GF-D8 (cell line): ENCODE data around the gene KCTD6.
A peak's percentile ranks its signal among the peaks of the same experiment; 100 is the strongest.

Experiments
- DNase-seq: peaks from one replicate; lab custom pipeline; 2025; lab: John Stamatoyannopoulos, UW

The KCTD6 gene

GRCh38 chr3:58491506-58492402, at the start of gene KCTD6:
KCTD6 (plus strand) TSS chr3:58492096; CDS start chr3:58498756, 6,660 bp downstream.
- DNase-seq: peak; percentile 66

GRCh38 chr3:58452176-58452575, 39.7 kb upstream of the KCTD6 start:
- no peak for DNase-seq

GRCh38 chr3:58459160-58459559, 32.7 kb upstream of the KCTD6 start:
- DNase-seq: no peak

DNA sequence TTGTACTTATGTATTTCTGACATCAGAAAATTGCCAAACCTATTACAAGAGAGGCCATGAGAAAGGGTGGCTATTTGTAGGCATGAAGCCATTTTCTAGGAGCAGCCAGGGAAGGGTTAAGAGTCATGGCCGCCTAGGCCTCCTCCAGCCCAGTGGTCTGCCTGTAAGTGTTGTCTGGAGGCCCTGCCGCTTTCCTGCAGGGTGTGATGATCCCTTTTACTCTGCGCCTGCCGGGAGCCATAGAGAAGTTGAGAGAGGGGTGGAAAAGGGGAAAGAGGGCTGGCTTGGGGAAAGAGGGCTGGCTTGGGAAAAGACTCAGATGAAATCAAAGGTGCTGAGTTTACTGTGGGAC, 29.1 kb upstream of the KCTD6 start:
- DNase-seq: no peak

- peak; percentile 2 for DNase-seq
These were observed 28.5 kb upstream of the KCTD6 start for GRCh38 chr3:58463181-58463941.

DNA sequence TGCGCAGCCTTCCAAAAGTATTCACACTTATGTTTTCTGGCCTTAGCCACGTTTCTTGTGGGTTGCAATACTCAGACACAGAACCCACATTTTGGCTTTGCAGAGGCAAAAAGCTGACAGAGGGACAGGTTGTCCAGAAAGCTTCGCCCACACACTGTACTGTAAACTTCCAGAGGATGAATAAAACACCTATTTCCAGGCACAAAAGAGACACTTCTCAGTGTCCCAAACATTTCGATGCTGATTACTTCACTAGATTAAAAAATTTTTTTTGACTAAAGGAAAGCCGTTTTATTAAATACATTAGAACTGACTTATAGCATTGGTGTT, 28.0 kb upstream of the KCTD6 start:
- DNase-seq: no peak

- no peak for DNase-seq
These were observed 27.0 kb upstream of the KCTD6 start for GRCh38 chr3:58464866-58465265.

- DNase-seq: no peak
These were observed 24.9 kb upstream of the KCTD6 start for GRCh38 chr3:58466899-58467563.

GRCh38 chr3:58469096-58469495, 22.8 kb upstream of the KCTD6 start:
- DNase-seq: no peak

GRCh38 chr3:58470363-58471024, 21.4 kb upstream of the KCTD6 start:
- no peak for DNase-seq

DNA sequence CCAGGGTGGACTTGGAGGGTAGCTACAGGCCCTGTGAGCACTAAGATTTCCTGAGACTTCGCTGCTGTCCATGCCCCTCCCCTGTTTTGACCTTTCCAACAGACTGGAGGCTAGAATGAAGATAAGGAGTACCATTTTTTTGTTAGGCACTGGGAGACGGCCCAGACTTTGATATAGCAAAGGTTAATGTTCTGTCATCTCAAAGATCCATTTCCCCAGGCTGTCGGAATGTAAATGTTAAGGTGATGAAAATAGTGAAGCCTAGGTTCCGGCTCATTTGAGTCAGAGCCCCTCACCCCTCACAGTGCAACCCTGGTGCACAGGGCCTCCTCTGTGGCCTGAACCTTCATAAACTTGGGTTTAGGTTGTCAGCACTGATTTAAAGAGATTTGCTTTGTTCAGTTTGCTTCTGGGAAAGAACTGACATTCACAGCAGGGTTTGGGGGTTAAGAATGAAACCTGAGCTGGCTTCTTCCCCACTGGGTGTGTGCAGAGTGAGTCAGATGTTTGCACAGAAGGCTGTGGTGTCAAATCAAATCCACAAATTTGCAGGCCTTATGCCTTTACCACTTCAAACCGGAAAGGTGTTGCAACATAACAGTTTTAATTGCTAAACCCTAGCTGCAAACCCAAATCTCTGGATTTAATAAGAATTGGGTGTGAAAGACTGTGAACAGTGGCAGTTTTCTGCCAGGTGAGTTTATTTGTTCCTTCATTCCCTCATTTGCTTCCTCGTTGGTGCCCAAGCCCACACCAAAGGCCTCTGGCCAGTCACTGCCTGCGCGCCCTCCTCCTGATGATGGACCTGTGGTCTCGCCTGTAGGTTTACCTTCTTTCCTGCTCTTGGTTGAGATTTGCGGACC, 20.6 kb upstream of the KCTD6 start:
- DNase-seq: peak; percentile 76

DNA sequence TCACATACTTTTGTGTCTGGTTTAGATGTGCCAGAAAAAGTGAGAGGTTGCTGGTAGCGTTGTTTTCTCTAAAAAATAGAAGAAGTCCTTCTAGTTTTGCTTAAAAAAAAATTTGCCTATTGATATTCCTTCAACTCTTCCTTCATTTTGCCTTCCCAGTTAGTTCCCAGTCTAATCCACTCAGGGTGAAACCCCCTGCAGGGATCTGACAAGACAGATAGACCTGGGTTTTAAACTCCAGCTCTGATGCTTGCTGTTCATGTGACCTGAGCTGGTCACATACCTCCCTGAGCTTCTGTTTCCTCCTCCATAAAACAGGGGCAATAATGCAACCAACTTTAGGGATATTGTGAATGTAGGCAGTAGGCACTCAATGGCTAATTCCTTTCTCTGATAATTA, 18.6 kb upstream of the KCTD6 start:
- no peak for DNase-seq

DNA sequence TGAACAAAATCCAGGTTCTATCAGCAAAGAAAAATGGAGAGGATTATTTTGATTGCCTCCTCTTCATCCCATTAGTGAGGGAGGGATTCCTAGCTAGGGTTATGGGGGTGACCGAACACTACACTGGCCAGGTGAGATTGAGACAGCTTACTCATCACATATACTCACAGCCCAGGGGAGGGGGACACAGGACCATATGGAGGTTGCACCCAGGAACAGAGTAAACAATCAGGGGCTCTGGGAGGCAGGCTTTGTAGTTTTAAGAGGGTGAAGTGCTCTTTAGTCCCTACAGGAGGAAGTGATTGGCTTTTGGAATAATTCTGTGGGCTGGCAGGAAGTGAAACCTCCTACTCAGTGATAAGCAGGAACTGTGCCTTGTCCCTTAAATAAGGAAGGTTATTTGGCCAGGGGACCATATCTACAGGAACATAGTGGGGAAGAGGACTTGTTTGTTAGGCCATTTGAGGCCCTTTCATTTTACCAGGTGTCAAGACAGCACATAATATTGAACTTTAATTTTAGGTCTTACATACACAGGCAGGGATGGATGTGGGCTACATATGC, 17.5 kb upstream of the KCTD6 start:
- DNase-seq: no peak

GRCh38 chr3:58474967-58475578, 16.8 kb upstream of the KCTD6 start:
- DNase-seq: no peak

DNA sequence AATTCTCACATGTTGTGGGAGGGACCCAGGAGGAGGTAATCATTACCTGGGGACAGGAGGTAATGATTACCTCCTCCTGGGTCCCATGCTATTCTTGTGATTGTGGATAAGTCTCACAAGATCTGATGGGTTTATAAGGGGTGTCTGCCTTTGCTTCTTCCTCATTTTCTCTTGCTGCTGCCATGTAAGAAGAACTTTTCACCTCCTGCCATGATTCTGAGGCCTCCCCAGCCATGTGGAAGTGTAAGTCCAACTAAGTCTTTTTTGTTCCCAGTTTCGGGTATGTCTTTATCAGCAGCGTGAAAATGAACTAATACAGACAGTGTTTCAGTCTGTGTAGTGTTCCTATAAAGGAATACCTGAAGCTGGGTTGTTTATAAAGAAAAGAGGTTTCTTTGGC, 13.1 kb upstream of the KCTD6 start:
- no peak for DNase-seq

GRCh38 chr3:58480309-58480708, 11.6 kb upstream of the KCTD6 start:
- no peak for DNase-seq

- DNase-seq: no peak
These were observed 8.8 kb upstream of the KCTD6 start for GRCh38 chr3:58482917-58483636.

DNA sequence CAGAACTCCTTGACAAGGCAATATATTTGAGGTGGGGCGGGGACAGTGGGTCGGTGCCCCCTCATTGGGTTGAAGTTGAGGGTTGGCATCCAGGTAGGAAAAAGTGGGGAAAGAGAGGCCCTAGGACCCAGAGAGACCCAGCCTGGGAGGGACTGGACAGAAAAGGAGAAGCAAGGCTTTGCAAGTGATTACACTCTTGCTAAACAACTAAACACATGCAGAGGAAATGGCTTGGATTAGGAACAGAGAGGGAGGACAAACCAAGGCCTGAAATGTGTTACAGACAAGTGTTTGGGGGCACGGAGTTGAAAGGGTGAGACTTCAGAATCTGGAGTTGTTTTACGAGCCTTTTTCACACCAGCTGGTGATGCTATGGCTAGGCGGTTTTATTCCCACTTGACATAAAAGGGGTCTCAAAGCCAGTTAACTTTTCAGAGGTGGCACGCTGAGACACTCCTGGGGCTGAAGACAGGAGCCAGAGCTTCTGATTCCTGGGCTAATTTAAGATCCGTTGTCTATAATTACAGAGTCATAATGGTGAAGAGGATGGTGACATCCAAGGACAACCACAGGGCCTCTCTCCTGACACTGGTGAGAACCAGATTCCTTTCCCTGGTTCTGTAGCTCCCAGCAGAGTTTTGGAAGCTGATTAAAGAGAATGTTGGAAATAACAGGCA, 7.7 kb upstream of the KCTD6 start:
- DNase-seq: no peak

DNA sequence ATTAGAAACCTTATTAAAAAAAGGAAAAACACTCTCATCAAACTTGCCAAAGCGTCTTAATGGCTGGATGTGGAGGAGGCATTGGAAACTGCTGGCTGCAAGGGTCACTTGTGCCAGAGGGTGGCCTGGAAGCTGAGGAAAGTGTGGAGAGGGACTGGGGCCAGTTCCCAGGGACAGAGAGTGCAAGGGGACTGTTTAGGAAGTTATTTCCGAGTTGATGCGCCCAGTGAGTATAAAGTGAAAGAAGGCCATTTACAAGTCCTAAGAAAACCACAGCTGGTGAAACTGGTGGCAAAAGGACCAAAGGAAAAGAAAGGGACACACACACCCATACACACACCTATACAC, 7.2 kb upstream of the KCTD6 start:
- no peak for DNase-seq
